Tibial nerve (tissue), 4 donors: ENCODE data around the gene LRRN2. TPM values are rescaled to one million over a fixed set of nuclear protein-coding genes. Genes with fewer than 3 reads are reported as not detected.

Source experiments
- DNase-seq, 2 donors: peaks; one replicate each; pipeline ENCODE4 v3.0.0-alpha.2; 2019; ENCODE audit warnings: low spot score in 2 of 2
- H3K27ac ChIP-seq, 4 donors: fragments of 200-600 bp; sonication (generic) in 3 of 4; one replicate each; pipeline ENCODE4 v1.5.1; 2017 to 2019; ENCODE audit warnings: mild to moderate bottlenecking in 1 of 4
- H3K27me3 ChIP-seq, 2 donors: fragments of 200-600 bp; sonication (generic) in 1 of 2; one replicate each; pipeline versions ENCODE4 v1.5.1 to v1.6.0; 2017 to 2019
- H3K36me3 ChIP-seq, 3 donors: fragments of 200-600 bp; sonication (generic); one replicate each; pipeline ENCODE4 v1.5.1; 2018 to 2019
- H3K4me1 ChIP-seq, 4 donors: fragments of 200-600 bp; sonication (generic) in 3 of 4; one replicate each; pipeline ENCODE4 v1.5.1; 2017 to 2019
- H3K4me3 ChIP-seq, 4 donors: fragments of 200-600 bp; sonication (generic) in 3 of 4; one replicate each; pipeline ENCODE4 v1.5.1; 2017 to 2019; ENCODE audit warnings: mild to moderate bottlenecking in 1 of 4, moderate library complexity in 1 of 4
- H3K9me3 ChIP-seq, 4 donors: fragments of 200-600 bp; sonication (generic) in 3 of 4; one replicate each; pipeline ENCODE4 v1.5.1; 2017 to 2019
- EP300 ChIP-seq, 2 donors: sonication (generic); formaldehyde crosslinking; IDR thresholded peaks; one replicate each; pipeline ENCODE4 v1.6.1; 2017; ENCODE audit warnings: antibody characterized with exemption in 2 of 2, mild to moderate bottlenecking in 1 of 2
- POLR2A ChIP-seq, 2 donors: fragments of 450-650 bp; IDR thresholded peaks; one replicate each; pipeline ENCODE4 v1.6.1; 2017; ENCODE audit warnings: antibody characterized with exemption in 2 of 2, mild to moderate bottlenecking in 2 of 2, moderate library complexity in 2 of 2
- whole genome bisulfite sequencing, 2 donors: methylation state at CpG; one replicate each; pipeline ENCODE4 v1.1.5; 2018; 5-methylcytosine and 5-hydroxymethylcytosine counted together
- total RNA-seq, 4 donors: library from RNA; depleted of rRNA; stranded (reverse); fragments of >200 nt; gene quantifications; one replicate each; pipeline ENCODE4 v1.1.0, GENCODE V29; 2016
- TF ChIP-seq, protein P1 (sequence below), 5 experiments: fragments of 200-600 bp in 3 of 5; fragments of 450-650 bp in 2 of 5; sonication (generic) in 3 of 5; IDR thresholded peaks; one replicate each; pipeline ENCODE4 v1.5.1; 2016 to 2019; ENCODE audit warnings: antibody characterized with exemption in 5 of 5, mild to moderate bottlenecking in 3 of 5, moderate library complexity in 2 of 5

The LRRN2 gene
- total RNA-seq, 4 donors from 2014 or later, result 3.6 to 22.9 (median 14.5) TPM

DNA sequence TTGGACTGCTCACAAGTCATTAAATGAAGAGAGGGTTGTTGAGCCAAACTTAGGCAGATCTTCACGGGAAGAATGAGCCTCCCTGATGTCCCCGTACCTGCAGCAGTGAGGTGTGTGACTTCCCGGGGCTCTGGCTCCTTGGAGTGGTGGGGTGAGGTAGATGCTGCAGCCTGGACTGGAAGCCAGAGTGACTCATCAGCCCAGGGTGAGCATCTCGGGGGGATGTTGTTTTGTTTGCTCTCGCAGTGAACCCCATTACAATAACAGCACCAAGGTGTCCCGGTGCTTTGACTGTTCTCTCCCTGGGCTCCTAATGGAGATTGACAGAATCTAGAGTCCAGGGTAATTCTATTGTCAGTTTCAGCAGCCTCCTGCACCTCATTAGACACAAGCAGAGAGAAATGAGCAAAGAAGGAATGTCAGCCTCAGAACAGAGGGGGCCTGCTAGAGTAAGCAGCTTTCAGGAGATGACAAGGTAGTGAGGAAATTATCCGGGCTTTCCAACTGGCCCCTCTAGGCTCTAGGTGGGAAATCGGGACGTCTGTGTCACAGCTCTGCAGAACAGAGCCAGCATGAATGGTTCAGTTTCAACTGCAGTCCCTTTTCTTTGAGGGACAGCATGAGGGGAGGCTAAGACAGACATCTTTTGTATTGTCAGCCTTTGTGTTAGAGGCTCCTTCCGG lies 36.0 kb upstream of the LRRN2 start:
- Histone ChIP-seq H3K27me3 (no peaks in the 10 kb centered on the region), H3K27ac (no peak overlapping the region), H3K36me3 (no peaks in the 10 kb centered on the region), H3K9me3 (peaks cover 0 to 10% (median 0%) of the 10 kb centered on the region in 4 donors), H3K4me1 (no peaks in the 10 kb centered on the region), H3K4me3 (no peak overlapping the region)
- DNase-seq, result no peak
- WGBS, 2 donors, result 42 to 49% methylated on average over 10 of the region's 10 CpGs
- no peak for TF ChIP-seq EP300 (IDR thresholded peaks at IDR 0.05)
- no peak for TF ChIP-seq POLR2A (IDR thresholded peaks at IDR 0.05)
- TF ChIP-seq, protein P1, sequence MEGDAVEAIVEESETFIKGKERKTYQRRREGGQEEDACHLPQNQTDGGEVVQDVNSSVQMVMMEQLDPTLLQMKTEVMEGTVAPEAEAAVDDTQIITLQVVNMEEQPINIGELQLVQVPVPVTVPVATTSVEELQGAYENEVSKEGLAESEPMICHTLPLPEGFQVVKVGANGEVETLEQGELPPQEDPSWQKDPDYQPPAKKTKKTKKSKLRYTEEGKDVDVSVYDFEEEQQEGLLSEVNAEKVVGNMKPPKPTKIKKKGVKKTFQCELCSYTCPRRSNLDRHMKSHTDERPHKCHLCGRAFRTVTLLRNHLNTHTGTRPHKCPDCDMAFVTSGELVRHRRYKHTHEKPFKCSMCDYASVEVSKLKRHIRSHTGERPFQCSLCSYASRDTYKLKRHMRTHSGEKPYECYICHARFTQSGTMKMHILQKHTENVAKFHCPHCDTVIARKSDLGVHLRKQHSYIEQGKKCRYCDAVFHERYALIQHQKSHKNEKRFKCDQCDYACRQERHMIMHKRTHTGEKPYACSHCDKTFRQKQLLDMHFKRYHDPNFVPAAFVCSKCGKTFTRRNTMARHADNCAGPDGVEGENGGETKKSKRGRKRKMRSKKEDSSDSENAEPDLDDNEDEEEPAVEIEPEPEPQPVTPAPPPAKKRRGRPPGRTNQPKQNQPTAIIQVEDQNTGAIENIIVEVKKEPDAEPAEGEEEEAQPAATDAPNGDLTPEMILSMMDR (IDR thresholded peaks at IDR 0.05), result no peak

- no peak for DNase-seq
- Histone ChIP-seq H3K4me1 (no peaks in the 10 kb centered on the region), H3K27me3 (peaks cover 0 to 33% of the 10 kb centered on the region in 2 donors), H3K4me3 (no peak overlapping the region), H3K36me3 (no peaks in the 10 kb centered on the region), H3K27ac (no peak overlapping the region), H3K9me3 (peaks cover 0 to 10% (median 0%) of the 10 kb centered on the region in 4 donors)
- TF ChIP-seq POLR2A (IDR thresholded peaks at IDR 0.05) (no peak), EP300 (IDR thresholded peaks at IDR 0.05) (no peak)
- TF ChIP-seq, protein P1 (IDR thresholded peaks at IDR 0.05), result no peak
Observed at GRCh38 chr1:204716660-204717059, 31.1 kb upstream of the LRRN2 start.

DNA sequence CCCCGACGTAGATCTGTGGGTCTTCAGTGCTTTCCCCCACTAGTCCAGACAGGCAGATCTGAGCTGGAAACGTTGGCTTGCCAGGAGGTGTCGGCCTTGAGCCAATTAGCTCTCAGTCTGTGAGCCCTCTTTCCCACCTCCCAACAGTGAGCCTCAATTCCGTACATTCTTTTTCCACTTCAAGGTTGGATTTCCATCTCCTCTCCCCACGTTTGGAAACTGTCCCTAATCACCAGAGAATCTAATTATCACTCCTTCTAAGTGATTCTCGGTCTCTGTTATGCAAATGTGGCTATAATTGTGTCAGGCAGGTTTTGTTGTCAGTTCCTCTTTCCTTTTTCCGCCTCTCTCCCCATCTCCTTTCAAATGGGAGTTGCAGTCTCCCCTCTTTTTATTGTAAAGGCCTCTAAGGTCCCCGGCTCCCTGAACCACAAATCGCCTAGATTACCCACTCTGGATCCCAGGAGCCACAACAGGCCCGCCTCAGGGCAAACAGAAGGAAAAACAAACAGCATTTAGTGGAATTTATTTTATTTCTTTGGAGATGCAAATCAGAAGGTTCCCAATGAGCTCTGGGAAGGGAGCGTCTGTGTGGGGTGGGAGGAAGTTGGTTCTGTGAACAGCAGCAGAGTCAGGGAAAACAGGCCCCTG lies 29.4 kb upstream of the LRRN2 start:
- 54 to 57% methylated on average over 12 of the region's 12 CpGs for WGBS, 2 donors
- H3K9me3 ChIP-seq, result peaks cover 0 to 8% (median 0%) of the 10 kb centered on the region in 4 donors
- H3K4me1 ChIP-seq, result no peaks in the 10 kb centered on the region
- peaks cover 0 to 49% of the 10 kb centered on the region in 2 donors for H3K27me3 ChIP-seq
- H3K27ac ChIP-seq, result no peak overlapping the region
- TF ChIP-seq POLR2A (IDR thresholded peaks at IDR 0.05), result no peak
- TF ChIP-seq, protein P1 (IDR thresholded peaks at IDR 0.05), result no peak
- no peak for TF ChIP-seq EP300 (IDR thresholded peaks at IDR 0.05)
- H3K36me3 ChIP-seq, result no peaks in the 10 kb centered on the region
- DNase-seq, result no peak
- no peak overlapping the region for H3K4me3 ChIP-seq

GRCh38 chr1:204714194-204714860 lies 28.8 kb upstream of the LRRN2 start:
- Histone ChIP-seq H3K27ac (no peak overlapping the region), H3K27me3 (peaks cover 0 to 55% of the 10 kb centered on the region in 2 donors), H3K4me1 (no peaks in the 10 kb centered on the region), H3K9me3 (peaks cover 0 to 3% (median 0%) of the 10 kb centered on the region in 4 donors), H3K36me3 (no peaks in the 10 kb centered on the region), H3K4me3 (no peak overlapping the region)
- DNase-seq, result no peak
- 66 to 67% methylated on average over 6 of the region's 6 CpGs for WGBS, 2 donors
- TF ChIP-seq, protein P1 (IDR thresholded peaks at IDR 0.05), result no peak
- TF ChIP-seq EP300 (IDR thresholded peaks at IDR 0.05) (no peak), POLR2A (IDR thresholded peaks at IDR 0.05) (no peak)

DNA sequence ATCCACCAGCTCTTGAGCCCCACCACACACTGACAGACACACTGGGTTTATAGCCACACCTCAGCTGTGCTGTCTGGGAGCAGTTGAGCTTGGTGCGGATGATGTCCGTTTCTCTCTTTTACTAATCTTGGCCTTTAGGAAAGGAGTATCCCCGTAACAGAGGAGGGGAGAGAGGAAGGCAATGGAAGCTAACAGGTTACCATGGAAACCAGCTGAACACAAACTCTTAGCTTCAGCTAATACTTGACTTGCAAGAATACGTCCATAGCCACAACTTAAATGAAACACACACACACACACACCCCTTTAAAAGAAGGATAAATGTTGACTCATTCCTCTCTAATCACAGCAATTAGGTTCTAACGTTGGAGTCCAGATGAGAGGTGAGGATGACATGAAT lies 28.0 kb upstream of the LRRN2 start:
- Histone ChIP-seq H3K4me3 (no peak overlapping the region), H3K36me3 (no peaks in the 10 kb centered on the region), H3K9me3 (no peaks in the 10 kb centered on the region), H3K27me3 (peaks cover 0 to 61% of the 10 kb centered on the region in 2 donors), H3K4me1 (no peaks in the 10 kb centered on the region), H3K27ac (no peak overlapping the region)
- TF ChIP-seq, protein P1 (IDR thresholded peaks at IDR 0.05), result no peak
- TF ChIP-seq POLR2A (IDR thresholded peaks at IDR 0.05) (no peak), EP300 (IDR thresholded peaks at IDR 0.05) (no peak)
- DNase-seq, result no peak
- 41 to 49% methylated on average over 5 of the region's 5 CpGs for WGBS, 2 donors
